HG03196 (cell line): Measurements from ENCODE around the gene FTCD.
"Not testable (repeated sequence)": the region's sequence is repeated elsewhere in the genome, so short reads cannot be mapped to it uniquely, and the experiment has no call there.

ENCODE experiments used
- ATAC-seq: cut with Tn5 transposase; IDR thresholded peaks from one replicate; pipeline ENCODE4 v1.9.1; 2021; ENCODE audit not compliant: unreplicated experiment

The FTCD gene

GRCh38 chr21:46155514-46156377 is at the start of gene FTCD:
FTCD (minus strand) TSS chr21:46155579; CDS start chr21:46155523, 56 bp downstream.
- ATAC-seq: no peak

- no peak for ATAC-seq
Observed at GRCh38 chr21:46205166-46205565, 49.8 kb upstream of the FTCD start.

GRCh38 chr21:46203203-46203600 is 47.8 kb upstream of the FTCD start:
- no peak for ATAC-seq

GRCh38 chr21:46202592-46203202 is 47.3 kb upstream of the FTCD start:
- ATAC-seq: no peak

- ATAC-seq: not testable (repeated sequence)
Observed at GRCh38 chr21:46200877-46201803, 45.8 kb upstream of the FTCD start.

- ATAC-seq: no peak
Observed at GRCh38 chr21:46199436-46200373, 44.3 kb upstream of the FTCD start.

- no peak for ATAC-seq
Observed at GRCh38 chr21:46196733-46197132, 41.4 kb upstream of the FTCD start.

- ATAC-seq: no peak
Observed at GRCh38 chr21:46195595-46196195, 40.3 kb upstream of the FTCD start.

- ATAC-seq: no peak
Observed at GRCh38 chr21:46194374-46195334, 39.3 kb upstream of the FTCD start.

GRCh38 chr21:46193829-46194373 is 38.5 kb upstream of the FTCD start:
- ATAC-seq: no peak

GRCh38 chr21:46191686-46192575 is 36.6 kb upstream of the FTCD start:
- no peak for ATAC-seq

- no peak for ATAC-seq
Observed at GRCh38 chr21:46191257-46191685, 35.9 kb upstream of the FTCD start.

- ATAC-seq: no peak
Observed at GRCh38 chr21:46190491-46191131, 35.2 kb upstream of the FTCD start.

- no peak for ATAC-seq
Observed at GRCh38 chr21:46189959-46190490, 34.6 kb upstream of the FTCD start.

- ATAC-seq: no peak
Observed at GRCh38 chr21:46189213-46189958, 34.0 kb upstream of the FTCD start.
